Measurements from ENCODE around the gene DROSHA.

Gene DROSHA

GRCh38 chr5:31427724-31428309 is 104.1 kb downstream of the DROSHA start:
- Histone ChIP-seq H3K9me3 (ENCODE audit: control insufficient read depth, low read length) (no peaks in the 10 kb centered on the region), H3K9ac (ENCODE audit: low read length) (no peak overlapping the region), H3K27me3 (ENCODE audit: control insufficient read depth, insufficient read depth, low read length) (no peaks in the 10 kb centered on the region), H3K36me3 (ENCODE audit: control insufficient read depth, insufficient read depth, low read length) (no peaks in the 10 kb centered on the region), H3K4me1 (ENCODE audit: control insufficient read depth, insufficient read depth, low read length) (no peaks in the 10 kb centered on the region), H3K4me3 (ENCODE audit: low read length) (no peak overlapping the region)

DNA sequence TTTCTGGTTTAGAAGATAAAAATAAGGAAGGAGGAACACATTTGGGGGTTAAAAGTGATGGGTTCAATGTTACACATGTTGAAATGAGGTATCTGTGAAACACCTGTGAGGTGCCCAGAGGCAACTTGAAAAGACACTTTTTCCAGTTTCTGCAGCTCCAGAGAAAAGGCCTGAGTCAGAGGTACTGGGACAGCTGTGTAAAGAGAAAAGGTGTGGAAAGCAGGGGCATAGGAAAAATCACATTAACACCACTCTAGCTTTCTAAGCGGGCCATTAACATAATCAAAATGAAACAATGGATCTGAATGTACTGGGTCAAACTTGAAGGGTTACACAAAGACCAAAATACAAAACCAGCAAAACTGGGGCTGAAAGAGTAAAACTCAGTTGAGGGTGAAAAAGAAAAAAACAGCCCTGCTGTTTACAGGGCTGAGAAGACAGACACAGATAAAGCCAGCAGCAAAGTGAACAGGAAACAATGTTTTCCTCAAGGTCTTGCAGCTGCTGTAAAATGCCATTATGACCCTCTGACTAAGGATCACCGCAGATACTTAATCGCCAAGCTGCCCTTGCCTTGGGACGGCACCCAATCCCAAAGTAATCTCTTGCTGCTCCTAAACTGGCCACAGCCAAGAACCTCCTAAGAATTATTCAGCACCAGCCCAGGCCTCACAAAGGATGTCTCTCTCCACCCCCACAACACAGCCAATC is 104.7 kb downstream of the DROSHA start:
- no peaks in the 10 kb centered on the region for H3K27me3 ChIP-seq (ENCODE audit: control insufficient read depth, insufficient read depth, low read length)
- H3K36me3 ChIP-seq (ENCODE audit: control insufficient read depth, insufficient read depth, low read length), result no peaks in the 10 kb centered on the region
- no peaks in the 10 kb centered on the region for H3K9me3 ChIP-seq (ENCODE audit: control insufficient read depth, low read length)
- no peak overlapping the region for H3K9ac ChIP-seq (ENCODE audit: low read length)
- no peaks in the 10 kb centered on the region for H3K4me1 ChIP-seq (ENCODE audit: control insufficient read depth, insufficient read depth, low read length)
- H3K4me3 ChIP-seq (ENCODE audit: low read length), result no peak overlapping the region

DNA sequence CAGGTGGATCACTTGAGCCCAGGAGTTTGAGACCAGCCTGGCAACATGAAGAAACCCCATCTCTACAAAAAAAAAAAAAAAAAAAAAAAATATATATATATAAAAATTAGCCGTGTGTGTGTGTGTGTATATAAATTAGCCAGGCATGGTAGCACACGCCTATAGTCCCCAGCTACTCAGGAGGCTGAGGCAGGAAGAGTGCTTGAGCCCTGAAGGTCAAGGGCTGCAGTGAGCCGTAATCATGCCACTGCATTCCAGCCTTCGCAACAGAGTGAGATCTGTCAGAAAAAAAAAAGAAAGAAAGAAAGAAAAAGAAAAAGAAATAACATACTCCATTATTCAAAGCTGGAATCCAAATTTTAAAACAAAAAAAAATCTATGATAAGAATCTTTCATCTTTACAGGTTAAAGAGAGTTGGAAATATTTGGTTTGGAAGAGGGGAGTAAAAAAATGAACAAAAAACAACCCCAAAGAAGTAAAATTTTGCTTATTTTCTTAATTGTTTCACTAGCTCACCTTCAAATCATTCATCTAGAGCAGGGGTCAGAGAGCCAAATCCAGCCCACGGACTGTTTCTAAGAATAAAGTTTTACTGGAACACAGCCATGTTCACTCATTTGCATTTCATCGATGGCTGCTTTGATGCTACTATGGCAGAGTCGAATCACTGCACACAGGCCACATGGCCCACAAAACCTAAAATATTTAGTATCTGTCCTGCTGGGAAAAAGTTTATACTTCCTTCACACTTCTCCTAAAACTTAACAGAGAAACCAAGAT is 109.9 kb downstream of the DROSHA start:
- Histone ChIP-seq H3K27me3 (ENCODE audit: control insufficient read depth, insufficient read depth, low read length) (no peaks in the 10 kb centered on the region), H3K4me3 (ENCODE audit: low read length) (no peak overlapping the region), H3K9me3 (ENCODE audit: control insufficient read depth, low read length) (no peaks in the 10 kb centered on the region), H3K9ac (ENCODE audit: low read length) (no peak overlapping the region), H3K36me3 (ENCODE audit: control insufficient read depth, insufficient read depth, low read length) (peaks cover 4% of the 10 kb centered on the region), H3K4me1 (ENCODE audit: control insufficient read depth, insufficient read depth, low read length) (no peaks in the 10 kb centered on the region)

DNA sequence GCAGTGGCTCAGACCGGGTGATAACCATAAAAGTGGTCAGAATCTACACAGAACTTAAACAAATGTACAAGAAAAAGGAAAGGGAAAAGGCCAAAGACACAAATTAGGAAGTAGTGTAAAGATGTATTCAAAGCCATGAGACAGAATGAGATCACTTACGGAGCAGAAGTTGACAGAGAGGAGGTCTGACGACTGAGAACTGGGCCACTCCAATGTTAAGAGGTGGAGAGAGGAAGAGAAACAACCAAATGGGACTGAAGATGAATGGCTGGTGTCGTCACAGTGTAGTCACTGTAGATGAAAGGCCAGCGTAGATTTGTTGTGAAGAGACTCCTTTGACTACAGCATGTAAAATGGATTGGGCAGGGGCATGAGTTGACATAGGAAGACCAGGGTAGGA is 114.4 kb downstream of the DROSHA start:
- Histone ChIP-seq H3K27me3 (ENCODE audit: control insufficient read depth, insufficient read depth, low read length) (no peaks in the 10 kb centered on the region), H3K9me3 (ENCODE audit: control insufficient read depth, low read length) (no peaks in the 10 kb centered on the region), H3K9ac (ENCODE audit: low read length) (no peak overlapping the region), H3K4me1 (ENCODE audit: control insufficient read depth, insufficient read depth, low read length) (no peaks in the 10 kb centered on the region), H3K4me3 (ENCODE audit: low read length) (no peak overlapping the region), H3K36me3 (ENCODE audit: control insufficient read depth, insufficient read depth, low read length) (peaks cover 4% of the 10 kb centered on the region)

DNA sequence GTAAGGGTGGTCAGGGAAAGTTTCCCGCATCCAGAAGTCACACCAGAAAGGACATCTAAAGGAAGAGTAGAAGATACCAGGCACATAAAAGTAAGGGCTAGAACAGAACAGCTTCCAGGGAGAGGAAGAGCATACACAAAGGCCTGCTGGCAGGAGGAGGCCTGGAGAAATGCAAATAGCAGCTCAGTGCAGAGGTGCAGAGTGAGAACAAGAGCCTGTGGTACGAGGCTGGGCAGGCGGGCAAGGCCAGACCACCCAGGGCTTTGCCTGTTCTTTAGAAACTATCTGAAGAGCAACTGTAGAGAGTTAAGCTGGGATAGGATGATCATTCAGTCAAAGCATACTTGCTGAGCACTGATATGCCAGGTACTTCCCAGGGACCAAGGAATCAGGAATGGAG is 115.3 kb downstream of the DROSHA start:
- H3K9ac ChIP-seq (ENCODE audit: low read length), result no peak overlapping the region
- no peak overlapping the region for H3K4me3 ChIP-seq (ENCODE audit: low read length)
- peaks cover 4% of the 10 kb centered on the region for H3K36me3 ChIP-seq (ENCODE audit: control insufficient read depth, insufficient read depth, low read length)
- H3K9me3 ChIP-seq (ENCODE audit: control insufficient read depth, low read length), result no peaks in the 10 kb centered on the region
- H3K27me3 ChIP-seq (ENCODE audit: control insufficient read depth, insufficient read depth, low read length), result no peaks in the 10 kb centered on the region
- no peaks in the 10 kb centered on the region for H3K4me1 ChIP-seq (ENCODE audit: control insufficient read depth, insufficient read depth, low read length)

DNA sequence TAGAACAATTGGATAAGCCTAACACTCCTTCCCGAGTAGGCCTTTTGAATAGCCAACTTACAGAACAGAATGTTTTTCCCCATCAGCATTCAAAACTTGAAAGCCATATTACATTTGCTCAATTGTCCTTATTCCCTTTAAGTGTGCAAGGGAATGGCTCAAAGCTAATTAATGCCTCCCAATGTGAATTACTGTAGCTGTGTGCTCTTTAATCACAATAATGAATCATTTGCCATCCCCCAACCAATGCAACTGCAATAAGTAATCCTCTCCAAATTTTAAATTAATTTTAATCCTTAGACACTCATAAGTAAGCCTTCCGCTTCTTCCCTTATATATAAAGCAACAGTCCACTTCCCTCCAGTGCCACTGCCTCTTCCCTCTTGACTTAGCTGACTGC is 115.9 kb downstream of the DROSHA start:
- no peaks in the 10 kb centered on the region for H3K4me1 ChIP-seq (ENCODE audit: control insufficient read depth, insufficient read depth, low read length)
- H3K36me3 ChIP-seq (ENCODE audit: control insufficient read depth, insufficient read depth, low read length), result peaks cover 4% of the 10 kb centered on the region
- no peaks in the 10 kb centered on the region for H3K27me3 ChIP-seq (ENCODE audit: control insufficient read depth, insufficient read depth, low read length)
- no peak overlapping the region for H3K9ac ChIP-seq (ENCODE audit: low read length)
- no peaks in the 10 kb centered on the region for H3K9me3 ChIP-seq (ENCODE audit: control insufficient read depth, low read length)
- H3K4me3 ChIP-seq (ENCODE audit: low read length), result no peak overlapping the region

DNA sequence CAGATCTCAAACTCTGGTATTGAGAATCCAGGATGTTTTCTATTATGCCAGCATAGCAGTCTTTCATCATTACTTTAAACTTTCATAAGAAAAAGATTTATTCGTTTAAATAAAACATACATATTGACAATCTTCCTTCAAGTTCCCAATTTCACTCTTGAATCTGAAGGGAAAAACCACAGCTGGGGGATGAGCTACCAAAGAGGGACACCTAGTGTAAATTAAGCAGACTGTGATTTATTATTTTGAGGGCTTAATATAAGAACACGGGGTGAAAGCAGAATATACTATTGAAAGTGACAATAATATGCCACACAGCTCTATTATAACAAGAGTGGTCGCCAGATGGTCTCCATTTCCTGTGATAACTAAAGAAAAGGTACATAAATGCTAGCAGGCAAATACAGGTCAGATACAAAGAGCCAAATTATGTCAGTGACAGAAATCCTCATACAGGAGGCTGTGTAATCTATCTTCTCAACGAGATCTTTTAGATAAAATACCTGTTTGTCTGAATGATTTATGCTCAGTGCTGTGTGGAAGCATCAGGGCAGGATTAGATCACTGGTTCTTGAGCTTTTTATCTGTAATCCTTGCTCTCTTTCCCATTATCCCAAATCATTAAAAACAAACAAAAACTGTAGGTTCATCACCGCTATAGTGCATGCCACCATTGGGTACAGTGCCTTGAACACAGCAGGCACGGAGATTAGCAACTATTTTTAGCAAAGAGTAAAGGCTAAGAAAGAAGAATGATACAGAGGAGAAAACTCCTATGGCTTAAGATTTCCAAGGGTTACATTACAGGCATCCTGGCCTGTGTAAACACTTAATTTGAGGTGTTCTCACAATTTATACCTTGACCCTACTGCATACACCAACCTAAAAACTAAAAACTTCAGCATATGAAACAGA is 116.6 kb downstream of the DROSHA start:
- no peak overlapping the region for H3K9ac ChIP-seq (ENCODE audit: low read length)
- H3K4me1 ChIP-seq (ENCODE audit: control insufficient read depth, insufficient read depth, low read length), result no peaks in the 10 kb centered on the region
- H3K27me3 ChIP-seq (ENCODE audit: control insufficient read depth, insufficient read depth, low read length), result no peaks in the 10 kb centered on the region
- peaks cover under 1% of the 10 kb centered on the region for H3K36me3 ChIP-seq (ENCODE audit: control insufficient read depth, insufficient read depth, low read length)
- no peak overlapping the region for H3K4me3 ChIP-seq (ENCODE audit: low read length)
- no peaks in the 10 kb centered on the region for H3K9me3 ChIP-seq (ENCODE audit: control insufficient read depth, low read length)

DNA sequence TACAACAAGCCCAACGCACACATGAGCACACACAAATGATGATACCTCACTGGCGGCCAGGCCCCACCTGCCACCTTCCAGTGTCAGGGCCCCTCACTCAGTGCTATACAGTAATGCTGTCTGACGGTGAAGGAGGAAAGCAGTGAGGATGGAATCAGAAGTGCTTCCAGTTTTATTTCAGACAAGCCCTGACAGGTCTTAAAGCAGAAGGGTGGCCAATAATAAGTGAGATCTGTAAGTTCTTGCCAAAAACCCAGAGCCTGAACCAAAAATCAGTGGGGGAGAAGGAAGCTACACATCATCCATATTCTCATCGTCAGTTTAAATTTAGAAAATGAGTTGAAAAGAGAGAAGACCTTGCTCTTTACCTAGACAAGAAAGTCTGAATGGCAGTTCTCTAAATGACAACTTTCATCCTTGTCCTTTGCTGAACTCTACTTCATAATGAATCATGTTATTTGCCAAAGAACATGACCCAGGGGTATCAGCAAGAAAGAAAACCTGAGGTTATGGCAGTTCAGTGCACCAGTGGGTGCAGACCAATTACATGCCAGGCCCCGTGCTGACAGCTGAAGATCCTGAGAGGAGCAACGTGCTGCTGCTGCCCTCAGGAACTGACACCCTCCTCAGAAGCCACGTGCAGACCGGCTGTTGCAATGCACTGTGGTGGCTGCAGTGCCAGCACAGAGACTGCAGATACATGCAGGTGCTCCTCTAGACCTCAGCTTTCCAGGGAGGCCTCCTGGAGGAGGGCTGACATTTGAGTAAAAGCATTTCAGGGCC is 118.7 kb downstream of the DROSHA start:
- H3K4me1 ChIP-seq (ENCODE audit: control insufficient read depth, insufficient read depth, low read length), result no peaks in the 10 kb centered on the region
- H3K36me3 ChIP-seq (ENCODE audit: control insufficient read depth, insufficient read depth, low read length), result no peaks in the 10 kb centered on the region

DNA sequence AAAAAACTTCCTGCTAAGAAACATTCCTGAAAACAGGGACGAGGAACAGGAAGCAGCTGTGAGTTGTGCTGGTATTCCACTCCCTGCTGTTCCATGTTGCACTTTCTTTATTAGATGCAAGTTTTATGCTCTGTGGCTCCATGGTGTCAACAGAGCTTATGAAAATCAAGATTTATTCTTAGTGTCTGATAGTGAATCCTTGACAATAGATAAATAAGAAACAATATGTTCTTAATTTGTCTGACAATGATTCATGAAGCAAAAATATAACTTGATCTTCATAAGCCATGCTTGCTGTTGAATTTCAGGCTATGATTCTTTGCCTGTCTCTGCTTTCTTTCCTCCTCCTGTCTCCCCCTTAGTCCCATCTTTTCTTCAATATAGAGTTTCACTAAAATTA is 119.6 kb downstream of the DROSHA start:
- no peaks in the 10 kb centered on the region for H3K36me3 ChIP-seq (ENCODE audit: control insufficient read depth, insufficient read depth, low read length)
- H3K4me1 ChIP-seq (ENCODE audit: control insufficient read depth, insufficient read depth, low read length), result no peaks in the 10 kb centered on the region
- H3K4me3 ChIP-seq (ENCODE audit: low read length), result no peak overlapping the region
- H3K9ac ChIP-seq (ENCODE audit: low read length), result no peak overlapping the region
- H3K9me3 ChIP-seq (ENCODE audit: control insufficient read depth, low read length), result no peaks in the 10 kb centered on the region
- no peaks in the 10 kb centered on the region for H3K27me3 ChIP-seq (ENCODE audit: control insufficient read depth, insufficient read depth, low read length)

More for the DNA sequence above, 118.7 kb downstream of the DROSHA start:
- Histone ChIP-seq H3K9me3 (ENCODE audit: control insufficient read depth, low read length) (no peaks in the 10 kb centered on the region), H3K9ac (ENCODE audit: low read length) (no peak overlapping the region), H3K27me3 (ENCODE audit: control insufficient read depth, insufficient read depth, low read length) (no peaks in the 10 kb centered on the region), H3K4me3 (ENCODE audit: low read length) (no peak overlapping the region)

DNA sequence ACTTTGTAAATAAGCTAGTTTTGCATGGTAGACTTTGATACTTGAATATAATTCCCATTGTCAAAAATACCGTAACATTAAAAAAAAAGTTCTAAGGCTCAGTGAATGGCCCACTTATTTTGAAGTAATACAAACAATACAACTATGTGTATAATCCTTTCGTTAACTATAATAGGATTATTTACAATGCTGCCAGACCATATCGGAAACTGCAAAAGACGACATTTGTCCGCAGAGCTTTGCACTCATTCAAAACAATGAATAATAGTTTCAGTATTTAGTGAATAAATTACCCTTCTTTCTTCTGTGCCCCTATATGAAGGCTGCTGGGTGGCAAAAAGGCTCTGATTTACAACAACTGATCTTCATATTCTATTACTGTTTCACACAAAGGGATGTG is 121.8 kb downstream of the DROSHA start:
- Histone ChIP-seq H3K27me3 (ENCODE audit: control insufficient read depth, insufficient read depth, low read length) (no peaks in the 10 kb centered on the region), H3K4me3 (ENCODE audit: low read length) (no peak overlapping the region), H3K36me3 (ENCODE audit: control insufficient read depth, insufficient read depth, low read length) (no peaks in the 10 kb centered on the region), H3K4me1 (ENCODE audit: control insufficient read depth, insufficient read depth, low read length) (no peaks in the 10 kb centered on the region), H3K9ac (ENCODE audit: low read length) (no peak overlapping the region), H3K9me3 (ENCODE audit: control insufficient read depth, low read length) (no peaks in the 10 kb centered on the region)

DNA sequence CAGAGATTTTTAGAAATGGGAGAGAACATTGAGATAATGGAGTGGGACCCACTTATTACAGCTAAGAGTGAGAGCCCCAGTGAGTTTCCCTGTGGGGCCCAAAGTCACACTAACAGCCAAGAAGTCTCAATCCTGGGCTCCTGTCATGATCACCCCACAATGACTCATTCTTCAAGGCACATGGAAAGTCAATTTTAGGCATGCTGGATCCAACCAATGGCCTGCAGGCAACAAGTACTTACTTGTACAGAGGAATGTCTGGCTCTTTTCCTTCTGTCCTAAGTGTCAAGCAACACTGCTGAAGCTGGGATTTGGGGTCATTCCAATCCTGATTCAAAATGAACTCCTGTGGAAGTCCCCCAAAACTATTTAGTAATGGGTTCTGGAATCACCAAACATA is 123.1 kb downstream of the DROSHA start:
- H3K27me3 ChIP-seq (ENCODE audit: control insufficient read depth, insufficient read depth, low read length), result no peaks in the 10 kb centered on the region
- H3K9ac ChIP-seq (ENCODE audit: low read length), result no peak overlapping the region
- H3K9me3 ChIP-seq (ENCODE audit: control insufficient read depth, low read length), result no peaks in the 10 kb centered on the region
- H3K4me3 ChIP-seq (ENCODE audit: low read length), result no peak overlapping the region
- no peaks in the 10 kb centered on the region for H3K36me3 ChIP-seq (ENCODE audit: control insufficient read depth, insufficient read depth, low read length)
- H3K4me1 ChIP-seq (ENCODE audit: control insufficient read depth, insufficient read depth, low read length), result no peaks in the 10 kb centered on the region
